Adipocyte (in vitro differentiated cells): ENCODE results near the gene CD84.

Source experiments
- DNase-seq: peaks from one replicate; pipeline ENCODE4 v3.0.0-alpha.2; 2015; ENCODE audit warnings: low read depth
- H3K27me3 ChIP-seq: replicated peaks from 2 replicates; pipeline ENCODE4 v1.7.0; 2013; ENCODE audit warnings: mild to moderate bottlenecking, low read length, moderate library complexity; ENCODE audit not compliant: control insufficient read depth, insufficient read depth
- H3K36me3 ChIP-seq: 2 replicates; pipeline ENCODE4 v1.7.0; 2013; ENCODE audit warnings: low read length, mild to moderate bottlenecking, moderate library complexity; ENCODE audit not compliant: control insufficient read depth, insufficient read depth, severe bottlenecking
- H3K4me1 ChIP-seq: 2 replicates; pipeline ENCODE4 v1.7.0; 2013; ENCODE audit warnings: mild to moderate bottlenecking, low read length, moderate library complexity; ENCODE audit not compliant: control insufficient read depth, insufficient read depth
- H3K4me3 ChIP-seq: 2 replicates; pipeline ENCODE4 v1.7.0; 2013; ENCODE audit warnings: mild to moderate bottlenecking, low read length, moderate library complexity
- H3K9ac ChIP-seq: 2 replicates; pipeline ENCODE4 v1.7.0; 2013; ENCODE audit warnings: mild to moderate bottlenecking, low read length, moderate library complexity
- H3K9me3 ChIP-seq: 2 replicates; pipeline ENCODE4 v1.7.0; 2013; ENCODE audit warnings: mild to moderate bottlenecking, low read length, moderate library complexity; ENCODE audit not compliant: control insufficient read depth

CD84 gene

GRCh38 chr1:160548960-160549664 lies 30.2 kb downstream of the CD84 start:
- Histone ChIP-seq H3K4me1 (no peaks in the 10 kb centered on the region), H3K9me3 (no peaks in the 10 kb centered on the region), H3K4me3 (no peak overlapping the region), H3K36me3 (no peaks in the 10 kb centered on the region), H3K27me3 (peaks cover 7% of the 10 kb centered on the region), H3K9ac (no peak overlapping the region)
- DNase-seq: no peak

DNA sequence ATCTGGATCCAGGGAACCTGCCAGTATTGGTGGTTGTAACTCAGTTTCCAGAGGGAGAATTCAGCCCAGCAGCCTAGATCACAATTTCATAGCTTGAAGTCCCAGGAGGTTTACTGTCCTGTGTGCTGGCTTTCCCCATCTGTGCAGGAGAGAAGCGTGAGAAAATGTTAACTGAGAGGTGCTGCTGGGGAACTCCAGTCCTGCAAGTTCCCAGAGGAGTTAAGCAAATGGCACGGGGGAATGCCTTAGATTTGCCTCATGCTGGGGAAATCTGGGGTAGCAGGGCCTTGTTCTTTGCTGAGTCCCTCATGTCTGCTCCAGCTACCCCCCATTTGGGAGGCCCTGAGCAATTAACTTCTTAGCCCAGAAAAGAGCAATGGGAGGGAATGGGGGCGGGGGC lies 31.1 kb downstream of the CD84 start:
- H3K9ac ChIP-seq: no peak overlapping the region
- no peaks in the 10 kb centered on the region for H3K4me1 ChIP-seq
- no peaks in the 10 kb centered on the region for H3K36me3 ChIP-seq
- H3K27me3 ChIP-seq: peaks cover 7% of the 10 kb centered on the region
- DNase-seq: no peak
- H3K9me3 ChIP-seq: no peaks in the 10 kb centered on the region
- H3K4me3 ChIP-seq: no peak overlapping the region

- Histone ChIP-seq H3K9me3 (no peaks in the 10 kb centered on the region), H3K4me3 (no peak overlapping the region), H3K36me3 (no peaks in the 10 kb centered on the region), H3K27me3 (peaks cover 7% of the 10 kb centered on the region), H3K4me1 (no peaks in the 10 kb centered on the region), H3K9ac (no peak overlapping the region)
- DNase-seq: no peak
These were observed 31.9 kb downstream of the CD84 start for GRCh38 chr1:160547422-160547821.

- Histone ChIP-seq H3K9me3 (no peaks in the 10 kb centered on the region), H3K27me3 (peaks cover 7% of the 10 kb centered on the region), H3K4me1 (no peaks in the 10 kb centered on the region), H3K4me3 (no peak overlapping the region), H3K9ac (no peak overlapping the region), H3K36me3 (no peaks in the 10 kb centered on the region)
- DNase-seq: no peak
These were observed 32.4 kb downstream of the CD84 start for GRCh38 chr1:160546942-160547341.

DNA sequence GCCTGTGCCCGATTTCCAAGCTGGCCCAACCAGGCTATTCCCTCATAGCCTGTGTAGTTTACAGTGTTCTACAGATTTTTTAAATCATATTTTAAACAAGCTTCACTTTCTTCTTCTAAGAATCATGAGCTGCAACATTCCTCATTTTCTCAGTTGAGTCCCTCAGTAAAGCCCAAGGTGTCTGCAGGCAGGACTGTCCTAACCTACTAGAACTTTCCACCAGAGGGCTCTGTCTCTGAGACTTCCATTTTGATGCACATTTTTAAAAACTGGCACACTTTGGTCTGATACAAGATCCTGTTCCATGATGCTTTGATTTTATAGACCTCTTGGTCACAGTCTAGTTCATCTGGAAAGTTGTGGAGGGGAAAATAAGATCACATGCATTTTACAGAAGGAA lies 34.6 kb downstream of the CD84 start:
- peak; percentile 19 for DNase-seq
- Histone ChIP-seq H3K36me3 (no peaks in the 10 kb centered on the region), H3K4me1 (no peaks in the 10 kb centered on the region), H3K27me3 (peaks cover 7% of the 10 kb centered on the region), H3K9me3 (no peaks in the 10 kb centered on the region), H3K9ac (no peak overlapping the region), H3K4me3 (no peak overlapping the region)

- no peaks in the 10 kb centered on the region for H3K4me1 ChIP-seq
- H3K36me3 ChIP-seq: no peaks in the 10 kb centered on the region
- no peak for DNase-seq
- H3K9ac ChIP-seq: no peak overlapping the region
- no peak overlapping the region for H3K4me3 ChIP-seq
- no peaks in the 10 kb centered on the region for H3K27me3 ChIP-seq
- no peaks in the 10 kb centered on the region for H3K9me3 ChIP-seq
These were observed 36.9 kb downstream of the CD84 start for GRCh38 chr1:160542303-160542945.

DNA sequence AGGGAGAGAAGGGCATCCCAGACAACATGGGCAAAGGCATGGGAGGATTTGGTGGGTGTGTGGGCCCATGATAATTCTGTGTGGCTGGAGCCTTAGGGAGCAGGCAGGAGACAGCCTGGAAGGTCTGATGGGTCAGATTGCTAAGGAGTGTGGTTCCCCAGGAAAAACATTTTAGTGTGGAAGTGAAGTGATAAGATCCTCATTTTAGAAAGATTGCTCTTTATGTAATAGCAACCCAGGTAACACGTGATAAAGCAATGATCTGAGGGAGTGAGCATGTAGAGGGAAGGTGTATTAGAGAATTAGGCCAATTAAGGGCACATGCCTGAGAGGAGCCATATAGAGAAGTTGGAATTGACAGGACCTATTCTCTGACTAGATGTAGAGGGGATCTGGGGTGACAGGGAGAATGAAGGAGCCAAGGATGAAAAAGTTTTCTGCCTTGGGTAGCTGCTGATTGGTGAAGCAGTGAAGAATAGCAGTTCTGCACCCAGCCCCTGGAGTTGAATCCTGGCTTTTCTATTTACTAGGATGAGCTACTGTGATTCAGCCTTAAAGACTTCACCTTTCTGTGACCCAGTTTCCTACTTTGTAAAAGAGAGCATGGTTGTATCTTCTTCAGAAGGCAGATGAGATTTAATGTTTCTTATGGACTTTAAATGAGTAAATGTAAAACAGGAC lies 37.5 kb downstream of the CD84 start:
- DNase-seq: no peak
- Histone ChIP-seq H3K27me3 (no peaks in the 10 kb centered on the region), H3K4me3 (no peak overlapping the region), H3K4me1 (no peaks in the 10 kb centered on the region), H3K36me3 (no peaks in the 10 kb centered on the region), H3K9me3 (no peaks in the 10 kb centered on the region), H3K9ac (no peak overlapping the region)

DNA sequence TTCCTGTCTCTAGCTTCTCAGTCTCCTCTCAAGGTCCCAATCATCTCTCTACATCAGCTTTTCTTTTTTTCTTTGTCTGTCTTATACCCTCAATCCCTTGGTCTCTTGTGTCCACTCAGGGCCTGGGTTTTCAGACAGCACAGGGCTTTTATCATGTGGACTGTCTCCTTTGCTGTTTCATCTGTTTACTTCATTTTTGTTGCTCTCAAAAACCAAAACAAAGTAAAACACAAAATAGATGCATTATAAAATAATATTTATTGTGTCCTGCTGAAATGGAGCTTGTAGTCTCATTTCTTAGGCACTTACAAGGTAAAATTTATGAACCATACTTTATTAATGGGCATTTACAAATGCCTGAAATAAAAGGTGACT lies 38.5 kb downstream of the CD84 start:
- Histone ChIP-seq H3K36me3 (no peaks in the 10 kb centered on the region), H3K9me3 (peaks cover 4% of the 10 kb centered on the region), H3K4me3 (no peak overlapping the region), H3K27me3 (no peaks in the 10 kb centered on the region), H3K4me1 (no peaks in the 10 kb centered on the region), H3K9ac (no peak overlapping the region)
- no peak for DNase-seq

GRCh38 chr1:160539990-160540858 lies 39.1 kb downstream of the CD84 start:
- Histone ChIP-seq H3K36me3 (no peaks in the 10 kb centered on the region), H3K27me3 (no peaks in the 10 kb centered on the region), H3K9ac (no peak overlapping the region), H3K9me3 (peaks cover 9% of the 10 kb centered on the region), H3K4me3 (no peak overlapping the region), H3K4me1 (no peaks in the 10 kb centered on the region)
- DNase-seq: no peak

- Histone ChIP-seq H3K27me3 (no peaks in the 10 kb centered on the region), H3K4me1 (no peaks in the 10 kb centered on the region), H3K36me3 (no peaks in the 10 kb centered on the region), H3K9ac (no peak overlapping the region), H3K9me3 (peaks cover 15% of the 10 kb centered on the region), H3K4me3 (no peak overlapping the region)
- no peak for DNase-seq
These were observed 39.7 kb downstream of the CD84 start for GRCh38 chr1:160539684-160539989.

- DNase-seq: no peak
- no peak overlapping the region for H3K9ac ChIP-seq
- no peaks in the 10 kb centered on the region for H3K36me3 ChIP-seq
- no peaks in the 10 kb centered on the region for H3K4me1 ChIP-seq
- H3K9me3 ChIP-seq: peaks cover 20% of the 10 kb centered on the region
- H3K27me3 ChIP-seq: no peaks in the 10 kb centered on the region
- H3K4me3 ChIP-seq: no peak overlapping the region
These were observed 40.2 kb downstream of the CD84 start for GRCh38 chr1:160538985-160539651.
